Measurements from ENCODE around the gene PNPLA7.

- TF ChIP-seq TAF1 (IDR thresholded peaks at IDR 0.05; ENCODE audit: borderline replicate concordance, low read depth, low read length) (no peak), POLR2AphosphoS5 (IDR thresholded peaks at IDR 0.05; ENCODE audit: low read depth, low read length) (no peak), POLR2A (IDR thresholded peaks at IDR 0.05; ENCODE audit: low read depth, low read length) (no peak)
These were observed 28.7 kb downstream of the PNPLA7 start for GRCh38 chr9:137521405-137521985.

Measured in GM12892 (cell line).